Left ventricle myocardium inferior (tissue), 1 donor: ENCODE data around the gene ESF1. TPM values are rescaled to one million over a fixed set of nuclear protein-coding genes. Genes with fewer than 3 reads are reported as not detected.

ENCODE experiments used
- DNase-seq: peaks from one replicate; pipeline ENCODE4 v3.0.0-alpha.2; 2020
- H3K27ac ChIP-seq: fragments of 200-600 bp; replicated peaks from 2 replicates; pipeline ENCODE4 v1.8.0; 2021
- H3K27me3 ChIP-seq: fragments of 200-600 bp; 2 replicates; pipeline ENCODE4 v1.8.0; 2021; ENCODE audit warnings: low read depth
- H3K36me3 ChIP-seq: fragments of 200-600 bp; 2 replicates; pipeline ENCODE4 v1.8.0; 2021
- H3K4me1 ChIP-seq: fragments of 200-600 bp; 2 replicates; pipeline ENCODE4 v1.8.0; 2021
- H3K4me3 ChIP-seq: fragments of 200-600 bp; 2 replicates; pipeline ENCODE4 v1.8.0; 2021; ENCODE audit warnings: mild to moderate bottlenecking, moderate library complexity
- H3K9me3 ChIP-seq: fragments of 200-600 bp; replicated peaks from 2 replicates; pipeline ENCODE4 v1.8.0; 2021
- intact Hi-C: fragments of 100-400 bp; cut with micrococcal nuclease; formaldehyde crosslinking; loops from one replicate; pipeline ENCODE4 v1.11.0; 2022
- total RNA-seq: library from RNA; stranded (reverse); fragmentation: NEBNext Ultra II Directional; extraction: Animal tissue kit (Norgen Biotek cat#: 25700); gene quantifications from one replicate; pipeline ENCODE4 v1.2.1, GENCODE V29; 2021
- TF ChIP-seq, protein P1 (sequence below): fragments of 200-600 bp; IDR thresholded peaks from 2 replicates; pipeline ENCODE4 v1.8.0; 2021; ENCODE audit warnings: antibody characterized with exemption, mild to moderate bottlenecking, borderline replicate concordance
- donor health status: DM: no; HTN: yes; CAD: no; lungs with severe emphysema.

ESF1 gene
- total RNA-seq, 1 donor from 2014 or later: 15.5 TPM

- H3K27me3 ChIP-seq: no peaks in the 10 kb centered on the region
- H3K4me1 ChIP-seq: peaks cover 89% of the 10 kb centered on the region
- H3K36me3 ChIP-seq: peaks cover 57% of the 10 kb centered on the region
- H3K4me3 ChIP-seq: no peak overlapping the region
- intact Hi-C loops: no loop called here
- TF ChIP-seq, protein P1, sequence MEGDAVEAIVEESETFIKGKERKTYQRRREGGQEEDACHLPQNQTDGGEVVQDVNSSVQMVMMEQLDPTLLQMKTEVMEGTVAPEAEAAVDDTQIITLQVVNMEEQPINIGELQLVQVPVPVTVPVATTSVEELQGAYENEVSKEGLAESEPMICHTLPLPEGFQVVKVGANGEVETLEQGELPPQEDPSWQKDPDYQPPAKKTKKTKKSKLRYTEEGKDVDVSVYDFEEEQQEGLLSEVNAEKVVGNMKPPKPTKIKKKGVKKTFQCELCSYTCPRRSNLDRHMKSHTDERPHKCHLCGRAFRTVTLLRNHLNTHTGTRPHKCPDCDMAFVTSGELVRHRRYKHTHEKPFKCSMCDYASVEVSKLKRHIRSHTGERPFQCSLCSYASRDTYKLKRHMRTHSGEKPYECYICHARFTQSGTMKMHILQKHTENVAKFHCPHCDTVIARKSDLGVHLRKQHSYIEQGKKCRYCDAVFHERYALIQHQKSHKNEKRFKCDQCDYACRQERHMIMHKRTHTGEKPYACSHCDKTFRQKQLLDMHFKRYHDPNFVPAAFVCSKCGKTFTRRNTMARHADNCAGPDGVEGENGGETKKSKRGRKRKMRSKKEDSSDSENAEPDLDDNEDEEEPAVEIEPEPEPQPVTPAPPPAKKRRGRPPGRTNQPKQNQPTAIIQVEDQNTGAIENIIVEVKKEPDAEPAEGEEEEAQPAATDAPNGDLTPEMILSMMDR: peak; percentile 58
- H3K9me3 ChIP-seq: no peaks in the 10 kb centered on the region
- no peak for DNase-seq
- no peak overlapping the region for H3K27ac ChIP-seq
These were observed 3.6 kb upstream of the ESF1 start for GRCh38 chr20:13788167-13788834.

GRCh38 chr20:13786143-13786828 is 1.6 kb upstream of the ESF1 start:
- H3K36me3 ChIP-seq: peaks cover 59% of the 10 kb centered on the region
- intact Hi-C loops: no loop called here
- no peaks in the 10 kb centered on the region for H3K27me3 ChIP-seq
- H3K27ac ChIP-seq: peak overlapping the region; percentile 95
- H3K4me1 ChIP-seq: peaks cover 78% of the 10 kb centered on the region
- H3K4me3 ChIP-seq: peak overlapping the region; percentile 90
- no peaks in the 10 kb centered on the region for H3K9me3 ChIP-seq
- DNase-seq: no peak
- TF ChIP-seq, protein P1: no peak

GRCh38 chr20:13784271-13784892 is 337 bp downstream of the ESF1 start:
- H3K27ac ChIP-seq: peak overlapping the region; percentile 95
- H3K4me3 ChIP-seq: peak overlapping the region; percentile 90
- TF ChIP-seq, protein P1: no peak
- no peak for DNase-seq
- no peaks in the 10 kb centered on the region for H3K27me3 ChIP-seq
- intact Hi-C loops: no loop called here
- peaks cover 72% of the 10 kb centered on the region for H3K4me1 ChIP-seq
- H3K9me3 ChIP-seq: no peaks in the 10 kb centered on the region
- peaks cover 59% of the 10 kb centered on the region for H3K36me3 ChIP-seq

GRCh38 chr20:13783528-13783927 is 1.2 kb downstream of the ESF1 start:
- intact Hi-C loops: no loop called here
- no peak for DNase-seq
- H3K9me3 ChIP-seq: no peaks in the 10 kb centered on the region
- H3K27me3 ChIP-seq: no peaks in the 10 kb centered on the region
- TF ChIP-seq, protein P1: no peak
- no peak overlapping the region for H3K27ac ChIP-seq
- H3K4me1 ChIP-seq: peaks cover 72% of the 10 kb centered on the region
- H3K36me3 ChIP-seq: peaks cover 58% of the 10 kb centered on the region
- peak overlapping the region; percentile 90 for H3K4me3 ChIP-seq

GRCh38 chr20:13778827-13779226 is 5.9 kb downstream of the ESF1 start:
- TF ChIP-seq, protein P1: no peak
- Histone ChIP-seq H3K27me3 (no peaks in the 10 kb centered on the region), H3K36me3 (peaks cover 86% of the 10 kb centered on the region), H3K9me3 (no peaks in the 10 kb centered on the region), H3K4me1 (peaks cover 25% of the 10 kb centered on the region), H3K27ac (no peak overlapping the region), H3K4me3 (no peak overlapping the region)
- intact Hi-C loops: loop anchor here (10.0 kb wide), 1 partner anchor 324 kb away; no protein-coding TSS in a partner anchor
- DNase-seq: no peak
